Hepatocyte (in vitro differentiated cells): ENCODE measurements around the gene ZNF628. TPM values are rescaled to one million over a fixed set of nuclear protein-coding genes. Genes with fewer than 3 reads are reported as not detected.

ENCODE experiments used
- DNase-seq: peaks from one replicate; pipeline ENCODE4 v3.0.0-alpha.2; 2016; ENCODE audit warnings: low spot score
- H2AFZ ChIP-seq: fragments of 200-600 bp; sonication (generic); 2 replicates; pipeline ENCODE4 v1.6.0; 2016; ENCODE audit warnings: antibody characterized with exemption, mild to moderate bottlenecking
- H3K27ac ChIP-seq: fragments of 200-600 bp; sonication (generic); 2 replicates; pipeline ENCODE4 v1.5.1; 2016; ENCODE audit warnings: mild to moderate bottlenecking
- H3K27me3 ChIP-seq: fragments of 200-600 bp; sonication (generic); 2 replicates; pipeline ENCODE4 v1.6.1; 2016
- H3K36me3 ChIP-seq: fragments of 200-600 bp; sonication (generic); replicated peaks from 2 replicates; pipeline ENCODE4 v1.5.1; 2016; ENCODE audit warnings: low read depth; ENCODE audit not compliant: insufficient read depth
- H3K4me1 ChIP-seq: fragments of 200-600 bp; sonication (generic); 2 replicates; pipeline ENCODE4 v1.5.1; 2016; ENCODE audit warnings: mild to moderate bottlenecking, moderate library complexity; ENCODE audit not compliant: insufficient read depth
- H3K4me2 ChIP-seq: fragments of 200-600 bp; sonication (generic); 2 replicates; pipeline ENCODE4 v1.6.0; 2016
- H3K4me3 ChIP-seq: fragments of 200-600 bp; sonication (generic); 2 replicates; pipeline ENCODE4 v1.5.1; 2016; ENCODE audit warnings: mild to moderate bottlenecking
- H3K79me2 ChIP-seq: fragments of 200-600 bp; sonication (generic); 2 replicates; pipeline ENCODE4 v1.6.0; 2017; ENCODE audit warnings: mild to moderate bottlenecking
- H3K9me2 ChIP-seq: fragments of 200-600 bp; sonication (generic); replicated peaks from 2 replicates; pipeline ENCODE4 v1.6.0; 2017; ENCODE audit warnings: mild to moderate bottlenecking; ENCODE audit not compliant: insufficient read depth
- H3K9me3 ChIP-seq: fragments of 200-600 bp; sonication (generic); 2 replicates; pipeline ENCODE4 v1.5.1; 2016; ENCODE audit warnings: low read depth, mild to moderate bottlenecking
- H4K20me1 ChIP-seq: fragments of 200-600 bp; sonication (generic); 2 replicates; pipeline ENCODE4 v1.6.0; 2016; ENCODE audit warnings: mild to moderate bottlenecking; ENCODE audit not compliant: insufficient read depth, poor library complexity, severe bottlenecking
- CTCF ChIP-seq: fragments of 200-600 bp; sonication (generic); IDR thresholded peaks from 2 replicates; pipeline ENCODE4 v1.5.1; 2016; ENCODE audit warnings: antibody characterized with exemption, mild to moderate bottlenecking; ENCODE audit not compliant: poor library complexity
- EZH2 ChIP-seq: fragments of 200-600 bp; sonication (generic); IDR thresholded peaks from 2 replicates; pipeline ENCODE4 v1.6.1; 2016; ENCODE audit warnings: antibody characterized with exemption, mild to moderate bottlenecking, borderline replicate concordance
- EZH2phosphoT487 ChIP-seq: fragments of 200-600 bp; sonication (generic); IDR thresholded peaks from one replicate; pipeline ENCODE4 v1.6.1; 2018; ENCODE audit warnings: antibody characterized with exemption, mild to moderate bottlenecking, low read depth, moderate library complexity; ENCODE audit not compliant: unreplicated experiment, severe bottlenecking
- WGBS: methylation state at CpG from one replicate; pipeline ENCODE4 v1.1.6; 2016; ENCODE audit warnings: low lambda C conversion rate; ENCODE audit errors: missing lambda C conversion rate; 5-methylcytosine and 5-hydroxymethylcytosine counted together
- polyA plus RNA-seq: library from polyadenylated mRNA; unstranded; fragments of >200 nt; fragmentation: Nextera tagmentation; extraction: Ambion mirVana; gene quantifications from 2 replicates; pipeline ENCODE4 v1.2.1, GENCODE V29; 2016
- total RNA-seq: library from RNA; depleted of rRNA; stranded (reverse); fragments of >200 nt; gene quantifications from 2 replicates; pipeline ENCODE4 v1.2.3, GENCODE V29; 2014

Gene ZNF628
- total and polyA plus RNA-seq, 2 experiments from 2014 or later = 1.2 to 4.7 TPM

GRCh38 chr19:55503157-55503501 is 26.7 kb downstream of the ZNF628 start:
- H3K4me3 ChIP-seq = no peak overlapping the region
- 98% methylated on average over 11 of the region's 17 CpGs for WGBS
- no peaks in the 10 kb centered on the region for H3K27me3 ChIP-seq
- no peaks in the 10 kb centered on the region for H4K20me1 ChIP-seq
- H3K4me2 ChIP-seq = no peak overlapping the region
- H3K9me3 ChIP-seq = no peaks in the 10 kb centered on the region
- H3K27ac ChIP-seq = no peak overlapping the region
- H3K4me1 ChIP-seq = no peaks in the 10 kb centered on the region
- no peak for DNase-seq
- H3K36me3 ChIP-seq = no peaks in the 10 kb centered on the region
- no peak overlapping the region for H2AFZ ChIP-seq
- no peaks in the 10 kb centered on the region for H3K9me2 ChIP-seq
- TF ChIP-seq CTCF (no peak), EZH2phosphoT487 (no peak), EZH2 (no peak)
- no peaks in the 10 kb centered on the region for H3K79me2 ChIP-seq

GRCh38 chr19:55503502-55504251 is 27.3 kb downstream of the ZNF628 start:
- H3K27me3 ChIP-seq = no peaks in the 10 kb centered on the region
- peak; percentile 99 for TF ChIP-seq CTCF
- TF ChIP-seq EZH2phosphoT487 = no peak

GRCh38 chr19:55504252-55504603 is 27.8 kb downstream of the ZNF628 start:
- no peaks in the 10 kb centered on the region for H3K4me1 ChIP-seq
- no peaks in the 10 kb centered on the region for H4K20me1 ChIP-seq
- DNase-seq = no peak
- H3K9me3 ChIP-seq = no peaks in the 10 kb centered on the region
- no peaks in the 10 kb centered on the region for H3K36me3 ChIP-seq
- no peak overlapping the region for H2AFZ ChIP-seq
- no peak overlapping the region for H3K27ac ChIP-seq
- H3K27me3 ChIP-seq = no peaks in the 10 kb centered on the region
- H3K4me3 ChIP-seq = no peak overlapping the region
- TF ChIP-seq CTCF = no peak
- TF ChIP-seq EZH2phosphoT487 = no peak
- no peak for TF ChIP-seq EZH2
- WGBS = 41% methylated on average over 13 of the region's 13 CpGs
- no peaks in the 10 kb centered on the region for H3K79me2 ChIP-seq
- H3K4me2 ChIP-seq = peak overlapping the region; percentile 83
- H3K9me2 ChIP-seq = no peaks in the 10 kb centered on the region

More at GRCh38 chr19:55503502-55504251, 27.3 kb downstream of the ZNF628 start:
- H2AFZ ChIP-seq = peak overlapping the region; percentile 66
- peak overlapping the region; percentile 83 for H3K4me2 ChIP-seq
- H3K36me3 ChIP-seq = no peaks in the 10 kb centered on the region
- no peaks in the 10 kb centered on the region for H3K9me2 ChIP-seq
- H3K4me1 ChIP-seq = no peaks in the 10 kb centered on the region
- no peaks in the 10 kb centered on the region for H3K9me3 ChIP-seq
- no peaks in the 10 kb centered on the region for H3K79me2 ChIP-seq
- 23% methylated on average over 59 of the region's 64 CpGs for WGBS
- H3K27ac ChIP-seq = no peak overlapping the region
- H3K4me3 ChIP-seq = peak overlapping the region; percentile 10
- peak; percentile 96 for DNase-seq
- H4K20me1 ChIP-seq = no peaks in the 10 kb centered on the region
